ENCODE measurements around the gene HCN4. TPM values are rescaled to one million over a fixed set of nuclear protein-coding genes. Genes with fewer than 3 reads are reported as not detected.

Gene HCN4
- total RNA-seq, 2 experiments from 2014 or later = not detected

DNA sequence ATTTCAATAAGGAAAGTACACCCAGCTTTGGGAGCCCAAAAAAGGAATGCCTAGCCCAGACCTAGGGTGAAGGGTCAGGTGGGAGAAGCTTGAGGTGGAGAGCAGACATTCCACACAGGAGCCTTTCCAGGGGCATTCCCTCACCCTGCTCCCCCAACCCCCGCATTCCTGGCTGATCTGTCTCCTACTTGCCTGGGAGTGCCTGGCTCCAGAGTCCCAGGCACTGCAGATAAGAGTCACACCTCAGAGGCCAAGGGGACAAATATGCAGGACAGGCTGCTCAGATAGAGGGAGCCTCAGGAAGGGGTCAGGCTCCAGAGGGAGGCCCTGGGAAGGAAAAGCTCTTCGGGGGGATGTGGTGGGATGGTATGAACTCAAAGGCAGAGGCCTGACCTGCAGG is 20.8 kb upstream of the HCN4 start:
- Mint-ChIP-seq H3K9me3 (no peaks in the 10 kb centered on the region), H3K36me3 (no peaks in the 10 kb centered on the region), H3K27me3 (peaks cover 14% of the 10 kb centered on the region), H3K4me3 (no peak overlapping the region), H3K27ac (no peak overlapping the region), H3K4me1 (ENCODE audit: low read depth) (no peaks in the 10 kb centered on the region)
- no peak for DNase-seq
- ChIA-PET CTCF (interaction anchor here (1.3 kb wide), 1 partner anchor 247 kb away, joined by 3 read pairs; no protein-coding TSS in a partner anchor), POLR2A (no interaction called here)
- intact Hi-C loops (cut with micrococcal nuclease) = no loop called here

DNA sequence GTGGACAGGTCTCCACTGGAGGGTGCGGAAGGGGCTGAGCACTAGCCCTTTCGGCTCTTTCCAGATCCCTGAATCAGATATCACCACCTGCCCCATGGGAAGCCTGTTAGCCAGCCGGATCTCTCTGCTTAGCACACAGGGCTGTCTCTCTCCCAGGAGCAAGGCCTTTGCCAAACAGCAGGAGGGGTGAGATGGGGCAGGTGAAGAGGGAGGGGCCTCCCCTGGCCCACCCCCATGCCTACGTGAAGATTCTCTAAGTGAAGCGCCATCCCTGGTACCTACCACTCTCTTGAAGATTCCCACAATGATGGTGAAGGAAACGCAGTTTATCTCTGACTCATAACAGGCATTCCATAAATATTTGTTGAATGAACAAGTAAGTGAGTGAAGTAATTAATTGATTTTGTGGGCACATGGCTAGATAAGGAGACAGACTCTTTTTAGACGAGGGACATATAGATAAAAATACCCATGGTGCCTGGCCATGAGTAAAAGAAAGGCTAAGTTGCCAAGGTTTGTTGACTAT is 19.6 kb upstream of the HCN4 start:
- H3K9me3 Mint-ChIP-seq = no peaks in the 10 kb centered on the region
- ChIA-PET POLR2A (no interaction called here), CTCF (no interaction called here)
- intact Hi-C loops (cut with micrococcal nuclease) = no loop called here
- H3K27me3 Mint-ChIP-seq = peaks cover 15% of the 10 kb centered on the region
- no peak overlapping the region for H3K27ac Mint-ChIP-seq
- no peaks in the 10 kb centered on the region for H3K4me1 Mint-ChIP-seq (ENCODE audit: low read depth)
- H3K4me3 Mint-ChIP-seq = no peak overlapping the region
- no peaks in the 10 kb centered on the region for H3K36me3 Mint-ChIP-seq
- DNase-seq = no peak

DNA sequence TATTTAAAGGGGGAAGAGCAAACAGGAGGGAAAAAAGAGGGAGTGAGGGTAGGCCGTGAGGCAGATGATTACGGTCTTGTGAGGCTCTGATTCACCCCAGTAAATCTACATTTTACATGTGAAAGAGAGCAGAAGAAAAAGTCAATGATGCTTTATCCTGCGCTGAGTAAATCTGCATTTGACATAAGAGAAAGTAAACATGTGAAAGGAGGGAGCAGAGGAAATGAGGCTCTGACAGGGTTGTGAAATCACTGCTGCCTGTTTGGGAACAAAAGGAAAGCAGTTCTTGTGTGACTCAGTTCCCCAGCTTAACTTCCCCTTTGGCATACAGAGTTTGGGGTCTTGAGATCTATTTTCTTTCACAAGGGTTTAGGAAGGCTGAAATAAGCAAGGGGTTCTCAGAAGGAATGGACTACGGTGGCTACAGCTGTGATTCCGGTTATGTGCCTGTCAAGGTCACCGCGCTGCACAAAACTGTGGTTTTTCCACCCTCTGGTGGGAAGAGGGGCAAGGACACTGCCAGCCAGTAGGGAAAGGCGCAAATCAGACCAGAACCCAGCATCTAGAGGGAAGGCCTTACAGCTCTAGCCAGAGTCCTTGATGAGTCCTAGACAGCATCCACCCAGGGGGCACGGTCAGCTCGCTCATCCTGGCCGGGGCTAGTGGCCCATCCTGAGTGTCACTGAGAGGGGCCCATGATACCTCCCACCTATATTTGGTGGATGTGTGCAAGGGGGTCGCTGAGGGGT is 18.9 kb upstream of the HCN4 start:
- POLR2A ChIA-PET = no interaction called here
- Mint-ChIP-seq H3K27me3 (peaks cover 19% of the 10 kb centered on the region), H3K27ac (no peak overlapping the region), H3K9me3 (no peaks in the 10 kb centered on the region), H3K36me3 (no peaks in the 10 kb centered on the region), H3K4me3 (no peak overlapping the region), H3K4me1 (ENCODE audit: low read depth) (no peaks in the 10 kb centered on the region)
- intact Hi-C loops (cut with micrococcal nuclease) = no loop called here
- CTCF ChIA-PET = no interaction called here
- no peak for DNase-seq

DNA sequence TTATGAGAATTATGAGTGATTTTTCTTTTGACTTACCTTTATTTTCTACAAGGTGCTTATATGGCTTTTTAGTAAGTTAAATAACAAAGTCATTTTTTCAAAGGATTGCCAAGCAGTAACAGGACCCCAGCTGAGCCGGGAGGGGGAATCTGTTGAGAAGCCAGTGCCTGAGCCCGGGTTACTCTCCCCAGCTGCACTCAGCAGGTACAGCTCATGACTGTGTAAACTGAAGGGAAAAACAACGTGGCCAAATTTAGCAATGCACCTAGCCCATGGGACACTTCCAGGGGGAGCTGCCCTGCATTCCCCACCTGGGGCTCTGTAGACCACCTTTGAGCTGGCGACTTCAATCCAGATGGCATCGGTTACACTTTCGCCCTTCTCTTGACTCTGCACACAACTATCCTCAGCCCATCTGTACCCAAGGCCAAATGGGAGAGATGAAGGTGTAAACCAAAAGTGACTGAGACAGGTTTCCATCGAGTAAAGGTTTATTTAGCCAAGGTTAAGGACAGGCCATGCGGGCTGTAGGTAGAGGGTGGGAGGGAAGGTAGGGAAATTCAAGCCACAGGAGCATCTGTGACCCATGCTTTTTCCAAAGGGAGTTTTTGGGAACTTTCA is 18.2 kb upstream of the HCN4 start:
- no peaks in the 10 kb centered on the region for H3K36me3 Mint-ChIP-seq
- H3K4me1 Mint-ChIP-seq (ENCODE audit: low read depth) = no peaks in the 10 kb centered on the region
- no peaks in the 10 kb centered on the region for H3K9me3 Mint-ChIP-seq
- no peak for DNase-seq
- H3K4me3 Mint-ChIP-seq = no peak overlapping the region
- peaks cover 20% of the 10 kb centered on the region for H3K27me3 Mint-ChIP-seq
- ChIA-PET CTCF (no interaction called here), POLR2A (no interaction called here)
- intact Hi-C loops (cut with micrococcal nuclease) = no loop called here
- H3K27ac Mint-ChIP-seq = no peak overlapping the region

DNA sequence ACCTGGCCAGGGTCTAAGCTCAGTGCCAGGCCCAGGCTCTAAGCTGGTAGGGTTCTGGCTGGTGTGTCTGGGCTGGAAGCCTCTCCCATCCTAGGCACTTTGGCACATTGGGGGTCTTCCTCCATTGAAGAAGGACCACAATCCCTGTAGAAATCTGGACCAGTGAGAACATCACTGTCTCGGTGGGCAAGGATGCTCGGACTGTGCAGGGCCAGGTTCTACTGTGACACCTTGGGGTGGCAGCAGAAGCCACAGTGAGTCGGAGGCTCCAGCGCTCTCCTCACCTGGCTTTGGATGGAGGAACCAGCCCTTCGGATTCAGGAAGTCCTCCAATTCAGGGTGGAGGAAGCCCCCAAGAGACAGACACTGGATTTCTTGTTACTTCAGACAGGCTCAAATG is 17.5 kb upstream of the HCN4 start:
- intact Hi-C loops (cut with micrococcal nuclease) = no loop called here
- H3K4me1 Mint-ChIP-seq (ENCODE audit: low read depth) = no peaks in the 10 kb centered on the region
- POLR2A ChIA-PET = no interaction called here
- H3K27me3 Mint-ChIP-seq = peaks cover 27% of the 10 kb centered on the region
- no peak overlapping the region for H3K4me3 Mint-ChIP-seq
- H3K36me3 Mint-ChIP-seq = no peaks in the 10 kb centered on the region
- no peak for DNase-seq
- H3K9me3 Mint-ChIP-seq = peaks cover 1% of the 10 kb centered on the region
- CTCF ChIA-PET = no interaction called here
- no peak overlapping the region for H3K27ac Mint-ChIP-seq

DNA sequence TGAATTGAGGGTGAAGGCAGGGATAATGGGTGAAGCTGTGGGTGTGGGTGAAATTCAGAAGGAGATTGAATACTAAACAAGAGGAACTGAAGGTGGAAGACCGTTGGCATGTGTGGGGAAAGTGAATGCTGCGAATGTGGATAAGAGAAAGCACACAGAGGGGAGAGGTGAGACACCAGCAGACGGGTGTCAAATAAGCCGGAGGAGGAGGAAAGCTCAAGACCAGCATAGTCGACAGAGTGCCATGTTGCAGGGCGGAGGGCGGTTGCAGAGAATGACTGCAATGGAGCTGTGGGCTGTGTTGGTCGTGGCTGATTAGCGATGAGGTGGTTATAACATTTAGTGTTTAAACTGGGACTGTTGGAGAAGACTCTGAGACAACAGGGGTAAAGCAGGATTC is 16.4 kb upstream of the HCN4 start:
- Mint-ChIP-seq H3K36me3 (no peaks in the 10 kb centered on the region), H3K27me3 (peaks cover 36% of the 10 kb centered on the region), H3K9me3 (peaks cover 9% of the 10 kb centered on the region), H3K4me3 (no peak overlapping the region), H3K27ac (no peak overlapping the region), H3K4me1 (ENCODE audit: low read depth) (no peaks in the 10 kb centered on the region)
- intact Hi-C loops (cut with micrococcal nuclease) = no loop called here
- ChIA-PET CTCF (interaction anchor here (0.6 kb wide), 1 partner anchor 85 kb away, joined by 3 read pairs; no protein-coding TSS in a partner anchor), POLR2A (no interaction called here)
- DNase-seq = no peak

DNA sequence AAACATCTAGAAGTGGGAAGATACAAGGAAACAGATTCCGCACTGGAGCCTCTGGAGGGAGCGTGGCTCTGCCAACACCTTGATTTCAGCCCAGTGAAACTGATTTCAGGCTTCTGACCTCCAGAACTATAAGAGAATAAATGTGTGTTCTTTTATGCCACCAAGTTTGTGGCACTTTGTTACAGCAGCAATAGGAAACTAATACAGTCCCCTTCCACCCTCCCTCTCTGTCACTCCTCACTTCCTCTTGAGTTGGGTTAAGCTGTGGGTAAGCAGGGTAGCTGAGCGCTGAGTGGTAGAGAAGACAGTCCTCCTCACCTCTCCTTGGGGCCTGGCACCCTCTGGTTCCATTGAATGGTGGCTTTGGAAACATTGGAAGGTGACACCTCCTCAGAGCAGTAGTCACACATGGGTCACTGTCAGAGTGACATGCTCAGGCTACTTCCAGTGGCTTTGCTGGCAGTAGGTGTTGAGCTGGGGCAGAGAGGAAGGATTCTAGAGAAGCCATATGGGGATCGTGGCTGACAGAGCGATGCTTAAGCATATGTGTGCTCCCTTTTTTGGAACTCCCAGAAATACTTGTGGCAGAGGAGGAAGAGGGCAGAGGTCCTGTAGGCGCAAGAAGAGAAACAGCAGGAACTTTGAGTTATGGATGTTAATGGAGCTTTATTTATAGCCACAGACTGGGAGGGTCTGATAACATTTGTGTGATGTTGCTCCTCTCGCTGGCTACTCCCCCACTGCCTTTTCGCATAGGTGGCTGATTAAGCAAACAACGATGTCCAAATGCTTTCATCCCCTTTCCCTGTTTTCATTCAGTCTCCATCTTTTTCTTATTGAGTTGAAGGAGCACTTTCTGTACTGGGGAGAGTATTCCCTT is 14.8 kb upstream of the HCN4 start:
- intact Hi-C loops (cut with micrococcal nuclease) = no loop called here
- POLR2A ChIA-PET = no interaction called here
- H3K27me3 Mint-ChIP-seq = peaks cover 39% of the 10 kb centered on the region
- H3K27ac Mint-ChIP-seq = no peak overlapping the region
- H3K4me1 Mint-ChIP-seq (ENCODE audit: low read depth) = no peaks in the 10 kb centered on the region
- no peak for DNase-seq
- no peak overlapping the region for H3K4me3 Mint-ChIP-seq
- no peaks in the 10 kb centered on the region for H3K36me3 Mint-ChIP-seq
- CTCF ChIA-PET = no interaction called here
- peaks cover 9% of the 10 kb centered on the region for H3K9me3 Mint-ChIP-seq

DNA sequence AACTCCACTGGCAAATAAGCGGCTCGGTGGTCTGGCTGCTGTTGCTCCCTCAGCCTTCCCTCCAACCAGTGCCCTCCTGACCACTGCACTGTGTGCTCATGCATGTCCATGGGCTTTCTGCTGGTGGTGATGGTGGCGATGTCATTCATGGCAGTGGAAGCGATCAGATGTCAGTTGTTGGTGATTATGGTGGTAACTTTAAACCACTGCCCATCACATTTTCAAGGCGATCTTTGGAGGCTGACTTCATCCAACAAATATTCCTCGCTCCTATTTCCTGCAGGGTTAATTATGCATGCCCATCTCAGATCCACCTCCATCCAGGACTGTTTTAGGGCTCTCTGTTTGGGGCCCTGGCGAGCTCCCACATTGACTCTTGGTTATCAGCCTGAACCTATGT is 13.4 kb upstream of the HCN4 start:
- Mint-ChIP-seq H3K36me3 (no peaks in the 10 kb centered on the region), H3K27me3 (peaks cover 36% of the 10 kb centered on the region), H3K4me3 (no peak overlapping the region), H3K27ac (no peak overlapping the region), H3K9me3 (peaks cover 9% of the 10 kb centered on the region), H3K4me1 (ENCODE audit: low read depth) (no peaks in the 10 kb centered on the region)
- ChIA-PET POLR2A (no interaction called here), CTCF (no interaction called here)
- intact Hi-C loops (cut with micrococcal nuclease) = no loop called here
- DNase-seq = no peak

DNA sequence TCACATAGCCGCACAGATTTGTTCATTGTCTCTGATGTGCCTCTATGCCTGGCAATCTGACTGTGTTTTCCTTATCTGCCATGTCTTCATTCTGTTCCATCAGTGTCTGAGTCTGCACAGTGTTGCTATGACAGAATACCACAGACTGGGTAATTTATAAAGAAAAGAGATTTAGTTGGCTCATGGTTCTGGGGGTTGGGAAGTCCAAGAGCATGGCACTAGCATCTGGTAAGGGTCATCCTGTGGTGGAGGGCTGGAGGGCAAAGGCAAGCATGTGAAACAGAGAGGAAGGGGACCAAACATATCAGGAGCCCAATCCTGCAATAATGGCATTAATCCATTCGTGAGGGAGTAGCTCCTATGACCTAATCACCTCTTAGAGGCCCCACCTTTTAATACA is 11.9 kb upstream of the HCN4 start:
- Mint-ChIP-seq H3K36me3 (no peaks in the 10 kb centered on the region), H3K4me1 (ENCODE audit: low read depth) (no peaks in the 10 kb centered on the region), H3K4me3 (no peak overlapping the region), H3K27me3 (peaks cover 33% of the 10 kb centered on the region), H3K27ac (no peak overlapping the region), H3K9me3 (peaks cover 14% of the 10 kb centered on the region)
- POLR2A ChIA-PET = no interaction called here
- intact Hi-C loops (cut with micrococcal nuclease) = no loop called here
- DNase-seq = no peak
- CTCF ChIA-PET = no interaction called here

DNA sequence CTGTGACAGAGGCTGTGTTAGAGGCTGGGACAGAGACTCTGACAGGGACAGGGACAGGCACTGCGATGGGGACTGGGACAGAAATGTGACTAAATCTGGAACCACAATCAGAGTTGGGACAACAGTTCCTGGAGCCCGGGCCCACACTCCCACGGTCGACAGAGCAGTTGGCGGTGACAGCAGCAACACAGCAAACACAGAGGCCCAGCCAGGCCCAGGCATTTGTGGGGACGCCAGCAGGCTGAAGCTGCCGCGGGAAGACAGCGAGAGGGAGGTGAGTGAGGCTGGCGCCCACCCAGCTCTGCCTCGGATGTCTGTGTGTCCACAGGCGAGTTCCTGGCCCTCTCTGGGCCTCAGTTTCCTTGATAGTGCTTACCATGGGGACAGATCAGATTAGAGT is 9.3 kb upstream of the HCN4 start:
- Mint-ChIP-seq H3K27me3 (peaks cover 23% of the 10 kb centered on the region), H3K4me3 (no peak overlapping the region), H3K27ac (no peak overlapping the region), H3K9me3 (peaks cover 14% of the 10 kb centered on the region), H3K4me1 (ENCODE audit: low read depth) (no peaks in the 10 kb centered on the region), H3K36me3 (no peaks in the 10 kb centered on the region)
- POLR2A ChIA-PET = no interaction called here
- CTCF ChIA-PET = no interaction called here
- intact Hi-C loops (cut with micrococcal nuclease) = no loop called here
- no peak for DNase-seq

DNA sequence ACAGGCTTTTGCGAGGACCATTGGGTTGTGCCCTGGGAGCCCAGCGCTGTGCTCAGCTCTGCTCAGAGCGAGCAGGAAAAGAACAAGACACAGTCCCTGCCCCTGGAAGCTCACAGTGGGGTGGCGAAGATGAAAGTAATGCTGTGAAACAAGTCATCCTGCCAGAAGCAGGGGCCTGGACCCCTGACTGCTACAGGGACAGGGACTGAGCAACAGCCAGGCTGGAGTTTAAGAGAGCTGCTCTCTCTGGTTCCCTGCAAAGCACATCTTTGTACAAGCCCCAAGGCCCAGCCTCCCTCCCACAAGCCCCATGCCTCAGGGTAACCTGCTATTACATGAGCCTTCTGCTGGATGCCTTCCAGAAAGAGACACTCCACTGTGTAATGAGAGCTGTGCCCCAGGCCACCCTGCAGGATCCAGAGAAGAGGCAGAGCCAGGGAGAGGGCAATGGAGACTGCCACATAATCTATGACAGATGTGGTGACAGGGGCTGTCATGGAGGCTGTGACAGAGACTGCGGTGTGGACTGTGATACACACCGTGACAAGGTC is 7.1 kb upstream of the HCN4 start:
- Mint-ChIP-seq H3K36me3 (no peaks in the 10 kb centered on the region), H3K4me3 (no peak overlapping the region), H3K4me1 (ENCODE audit: low read depth) (no peaks in the 10 kb centered on the region), H3K27ac (no peak overlapping the region), H3K27me3 (peaks cover 16% of the 10 kb centered on the region), H3K9me3 (peaks cover 10% of the 10 kb centered on the region)
- ChIA-PET POLR2A (no interaction called here), CTCF (no interaction called here)
- intact Hi-C loops (cut with micrococcal nuclease) = no loop called here
- DNase-seq = no peak

DNA sequence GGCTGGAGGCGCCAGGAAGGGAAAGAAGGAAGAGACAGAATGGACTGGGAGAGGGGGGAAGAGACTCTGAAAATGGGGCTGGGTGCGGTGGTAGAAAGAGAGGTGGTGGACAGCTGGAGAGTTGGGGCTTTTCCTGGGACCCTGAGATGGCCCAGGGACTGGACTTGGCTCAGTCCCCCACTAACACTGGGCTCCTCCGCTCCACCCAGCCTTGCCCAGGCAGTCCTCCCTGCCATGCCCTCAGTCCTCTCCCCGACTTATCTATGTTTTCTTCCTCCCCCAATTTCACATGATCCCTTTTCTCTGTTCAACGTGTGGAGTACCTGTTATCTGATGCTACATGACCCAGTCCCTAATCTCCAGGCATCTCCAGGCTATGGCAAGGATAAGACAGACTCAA is 6.3 kb upstream of the HCN4 start:
- CTCF ChIA-PET = no interaction called here
- POLR2A ChIA-PET = no interaction called here
- Mint-ChIP-seq H3K27me3 (peaks cover 14% of the 10 kb centered on the region), H3K9me3 (peaks cover 6% of the 10 kb centered on the region), H3K27ac (no peak overlapping the region), H3K36me3 (no peaks in the 10 kb centered on the region), H3K4me3 (no peak overlapping the region), H3K4me1 (ENCODE audit: low read depth) (no peaks in the 10 kb centered on the region)
- no peak for DNase-seq
- intact Hi-C loops (cut with micrococcal nuclease) = no loop called here
